H1 (cell line): ENCODE measurements around the gene PSD. TPM values are rescaled to one million over a fixed set of nuclear protein-coding genes. Genes with fewer than 3 reads are reported as not detected.

Experiments
- CTCF ChIA-PET: fragments of 300-600 bp; sonication (Branson Sonifier 250); formaldehyde crosslinking; loops from one replicate; lab custom pipeline; 2021; ENCODE audit not compliant: partially characterized antibody; lab: Charles Lee
- POLR2A ChIA-PET: fragments of 300-600 bp; sonication (Branson Sonifier 250); formaldehyde crosslinking; loops from one replicate; lab custom pipeline; 2021; ENCODE audit warnings: inconsistent platforms; ENCODE audit not compliant: partially characterized antibody; lab: Charles Lee
- DNase-seq, 2 experiments: peaks; one replicate each; pipeline versions ENCODE4 v3.0.0 to v3.0.0-alpha.2; 2010 to 2022; ENCODE audit warnings: low spot score in 2 of 2, low read depth in 1 of 2, mixed read lengths in 1 of 2
- FAIRE-seq: peaks from 2 replicates; lab custom pipeline; 2011; peaks lifted over from hg19 to GRCh38; lab: Jason Lieb, UNC
- H2AFZ ChIP-seq: 2 replicates; pipeline ENCODE4 v1.8.1; 2012; ENCODE audit warnings: low read length, inconsistent platforms
- H2AK5ac ChIP-seq: 2 replicates; pipeline ENCODE4 v1.6.1; 2013; ENCODE audit warnings: low read depth, low read length
- H2BK120ac ChIP-seq: replicated peaks from 2 replicates; pipeline ENCODE3; 2013; ENCODE audit warnings: low read depth, low read length, inconsistent platforms
- H2BK12ac ChIP-seq: 2 replicates; pipeline ENCODE4 v1.6.1; 2013; ENCODE audit warnings: low read depth, low read length
- H2BK15ac ChIP-seq: 2 replicates; pipeline ENCODE4 v1.6.1; 2013; ENCODE audit warnings: low read length
- H2BK20ac ChIP-seq: 2 replicates; pipeline ENCODE4 v1.6.1; 2013; ENCODE audit warnings: low read length
- H2BK5ac ChIP-seq: 2 replicates; pipeline ENCODE4 v1.6.1; 2013; ENCODE audit warnings: low read depth, low read length
- H3K14ac ChIP-seq: 2 replicates; pipeline ENCODE4 v1.6.1; 2013; ENCODE audit warnings: inconsistent platforms; ENCODE audit not compliant: insufficient read length
- H3K18ac ChIP-seq: 2 replicates; pipeline ENCODE4 v1.6.1; 2013; ENCODE audit warnings: low read length; ENCODE audit errors: extremely low read depth
- H3K23ac ChIP-seq: 2 replicates; pipeline ENCODE4 v1.6.1; 2013; ENCODE audit warnings: inconsistent platforms; ENCODE audit not compliant: insufficient read length
- H3K23me2 ChIP-seq: 2 replicates; pipeline ENCODE4 v1.6.1; 2013; ENCODE audit warnings: low read depth, low read length
- H3K27ac ChIP-seq: 2 replicates; pipeline ENCODE4 v1.6.1; 2011; ENCODE audit warnings: low read depth, low read length, inconsistent platforms
- H3K27me3 ChIP-seq, 4 experiments: replicated peaks in 1 of 4; 1 replicate in 1 of 4; 2 replicates in 3 of 4; pipeline versions ENCODE4 v1.6.1 to v1.8.1; 2011 to 2013; ENCODE audit warnings: low read length in 3 of 4, mild to moderate bottlenecking in 3 of 4, inconsistent platforms in 2 of 4, mixed read lengths in 2 of 4, moderate library complexity in 1 of 4; ENCODE audit not compliant: control insufficient read depth in 3 of 4, insufficient read depth in 3 of 4; ENCODE audit errors: extremely low read depth in 1 of 4
- H3K36me3 ChIP-seq, 4 experiments: 2 replicates each; pipeline versions ENCODE4 v1.6.1 to v1.8.1; 2011 to 2013; ENCODE audit warnings: mild to moderate bottlenecking in 4 of 4, low read length in 3 of 4, moderate library complexity in 2 of 4, control low read depth in 1 of 4, inconsistent platforms in 1 of 4; ENCODE audit not compliant: insufficient read depth in 4 of 4, control insufficient read depth in 2 of 4
- H3K4ac ChIP-seq: replicated peaks from 2 replicates; pipeline ENCODE3; 2013; ENCODE audit warnings: low read length, low read depth, mixed read lengths, inconsistent platforms; ENCODE audit not compliant: insufficient read length
- H3K4me1 ChIP-seq, 4 experiments: replicated peaks in 1 of 4; 1 replicate in 1 of 4; 2 replicates in 3 of 4; pipeline versions ENCODE4 v1.6.1 to v1.8.1; 2011 to 2013; ENCODE audit warnings: low read length in 3 of 4, inconsistent platforms in 2 of 4, mixed read lengths in 1 of 4; ENCODE audit not compliant: insufficient read depth in 4 of 4, control insufficient read depth in 3 of 4
- H3K4me2 ChIP-seq, 2 experiments: 2 replicates each; pipeline versions ENCODE4 v1.6.1 to v1.8.1; 2011 to 2013; ENCODE audit warnings: low read depth in 2 of 2, low read length in 2 of 2, control low read depth in 1 of 2, inconsistent platforms in 1 of 2, mild to moderate bottlenecking in 1 of 2; ENCODE audit not compliant: insufficient read depth in 1 of 2
- H3K4me3 ChIP-seq, 4 experiments: fragments of 200-600, 300-600 bp in 1 of 4; sonication (generic), shearing (Covaris generic), sonication (Bioruptor Twin) in 1 of 4; 2 replicates each; pipeline versions ENCODE4 v1.5.1 to v1.8.1; 2011 to 2016; ENCODE audit warnings: low read length in 4 of 4, low read depth in 3 of 4, control low read depth in 2 of 4, inconsistent platforms in 2 of 4, mild to moderate bottlenecking in 2 of 4, mixed read lengths in 1 of 4, moderate library complexity in 1 of 4; ENCODE audit not compliant: insufficient read depth in 2 of 4; ENCODE audit errors: extremely low read depth in 1 of 4
- H3K56ac ChIP-seq: replicated peaks from 2 replicates; pipeline ENCODE3; 2013; ENCODE audit warnings: low read depth, mild to moderate bottlenecking, mixed read lengths, low read length, inconsistent platforms; ENCODE audit not compliant: insufficient read length
- H3K79me1 ChIP-seq: 2 replicates; pipeline ENCODE4 v1.6.1; 2013; ENCODE audit warnings: low read depth, low read length, control low read depth
- H3K79me2 ChIP-seq, 2 experiments: 2 replicates each; pipeline versions ENCODE4 v1.6.1 to v1.8.1; 2012 to 2013; ENCODE audit warnings: low read length in 2 of 2, mild to moderate bottlenecking in 2 of 2, inconsistent platforms in 1 of 2; ENCODE audit not compliant: insufficient read depth in 2 of 2, control insufficient read depth in 1 of 2
- H3K9ac ChIP-seq, 4 experiments: replicated peaks in 1 of 4; 1 replicate in 1 of 4; 2 replicates in 3 of 4; pipeline versions ENCODE4 v1.6.1 to v1.8.1; 2011 to 2013; ENCODE audit warnings: low read depth in 3 of 4, low read length in 3 of 4, control low read depth in 2 of 4, mild to moderate bottlenecking in 2 of 4, moderate library complexity in 2 of 4, inconsistent platforms in 1 of 4; ENCODE audit errors: extremely low read depth in 1 of 4
- H3K9me3 ChIP-seq, 2 experiments: 2 replicates each; pipeline versions ENCODE4 v1.6.1 to v1.8.1; 2012 to 2013; ENCODE audit warnings: mild to moderate bottlenecking in 2 of 2, moderate library complexity in 2 of 2, control low read depth in 1 of 2, inconsistent platforms in 1 of 2, low read depth in 1 of 2, low read length in 1 of 2, mixed read lengths in 1 of 2; ENCODE audit not compliant: insufficient read depth in 2 of 2
- H4K20me1 ChIP-seq, 2 experiments: replicated peaks in 1 of 2; 2 replicates each; pipeline versions ENCODE3 to v1.8.1; 2011 to 2013; ENCODE audit warnings: inconsistent platforms in 2 of 2, low read length in 2 of 2, mild to moderate bottlenecking in 1 of 2; ENCODE audit not compliant: insufficient read depth in 2 of 2, control insufficient read depth in 1 of 2
- H4K5ac ChIP-seq: 2 replicates; pipeline ENCODE4 v1.6.1; 2013; ENCODE audit warnings: low read length, low read depth, mixed read lengths, inconsistent platforms; ENCODE audit not compliant: insufficient read length
- H4K8ac ChIP-seq: 2 replicates; pipeline ENCODE4 v1.8.0; 2013; ENCODE audit warnings: mild to moderate bottlenecking, moderate library complexity, low read length, inconsistent platforms; ENCODE audit not compliant: insufficient read depth; ENCODE audit errors: extremely low read depth
- H4K91ac ChIP-seq: replicated peaks from 2 replicates; pipeline ENCODE3; 2013; ENCODE audit warnings: low read length, mixed read lengths, inconsistent platforms; ENCODE audit not compliant: insufficient read length
- ATF3 ChIP-seq: IDR thresholded peaks from 2 replicates; pipeline ENCODE4 v1.6.1; 2011; ENCODE audit warnings: low read depth, mild to moderate bottlenecking, low read length; ENCODE audit not compliant: insufficient read depth
- CHD1 ChIP-seq: IDR thresholded peaks from 2 replicates; pipeline ENCODE4 v1.6.1; 2012; ENCODE audit warnings: low read depth, low read length, improper control_type of control experiment
- KDM5A ChIP-seq: fragments of 200-600 bp; IDR thresholded peaks from 2 replicates; pipeline ENCODE4 v1.7.1; 2012; ENCODE audit warnings: mild to moderate bottlenecking, low read length, inconsistent platforms, mixed read lengths
- MAFK ChIP-seq: IDR thresholded peaks from 2 replicates; pipeline ENCODE4 v1.6.1; 2012; ENCODE audit warnings: low read depth, mild to moderate bottlenecking, improper control_type of control experiment, low read length
- POLR2AphosphoS5 ChIP-seq: IDR thresholded peaks from 2 replicates; pipeline ENCODE4 v1.6.1; 2011; ENCODE audit warnings: low read depth, low read length
- POU5F1 ChIP-seq: IDR thresholded peaks from 2 replicates; pipeline ENCODE4 v1.6.1; 2011; ENCODE audit warnings: low read depth, mild to moderate bottlenecking, low read length, moderate library complexity
- RNF2 ChIP-seq: fragments of 200-900, 300-1000 bp; sonication (generic); IDR thresholded peaks from 2 replicates; pipeline ENCODE4 v1.7.1; 2016; ENCODE audit warnings: borderline replicate concordance, low read depth, mild to moderate bottlenecking, antibody characterized with exemption, low read length; ENCODE audit not compliant: poor library complexity, severe bottlenecking; ENCODE audit errors: missing control alignments
- SIX5 ChIP-seq: IDR thresholded peaks from 2 replicates; pipeline ENCODE4 v1.6.1; 2011; ENCODE audit warnings: mild to moderate bottlenecking, low read depth, low read length
- SP2 ChIP-seq: IDR thresholded peaks from 2 replicates; pipeline ENCODE4 v1.6.1; 2012; ENCODE audit warnings: mild to moderate bottlenecking, low read length, inconsistent platforms
- SRF ChIP-seq: IDR thresholded peaks from 2 replicates; pipeline ENCODE4 v1.6.1; 2011; ENCODE audit warnings: mild to moderate bottlenecking, low read depth, low read length, moderate library complexity
- WGBS, 2 experiments: shearing (Covaris generic) in 1 of 2; methylation state at CpG; one replicate each; pipeline versions ENCODE4 v1.1.6 to v1.1.7; 2013 to 2015; ENCODE audit warnings: low lambda C conversion rate in 2 of 2, mixed read lengths in 2 of 2, inconsistent platforms in 1 of 2, low coverage in 1 of 2, missing lambda C conversion rate in 1 of 2; ENCODE audit not compliant: insufficient replicate concordance in 2 of 2, insufficient coverage in 1 of 2, insufficient read length in 1 of 2; ENCODE audit errors: extremely low coverage in 1 of 2, missing lambda C conversion rate in 1 of 2; 5-methylcytosine and 5-hydroxymethylcytosine counted together
- polyA plus RNA-seq, 7 experiments: library from polyadenylated mRNA; depleted of rRNA in 3 of 7; stranded (reverse) in 5 of 7; unstranded in 2 of 7; fragments of >200 nt in 5 of 7; fragments of 200-250 nt in 2 of 7; gene quantifications; 1 replicate in 5 of 7; 2 replicates in 1 of 7; 4 replicates in 1 of 7; pipeline versions ENCODE4 v1.2.1 to v1.2.3, GENCODE V29; 2011 to 2013; ENCODE audit warnings: missing spikeins in 2 of 7, mixed read lengths in 2 of 7
- total RNA-seq: library from RNA; stranded (reverse); fragmentation: NEBNext Ultra II Directional; extraction: Animal tissue kit (Norgen Biotek cat#: 25700); gene quantifications from 2 replicates; pipeline ENCODE4 v1.2.1, GENCODE V29; 2021

PSD gene
- total and polyA plus RNA-seq, 2 of the 8 experiments (the other 6 are each of a cell fraction or from before 2014, with no cell fraction given), result 5.4 to 6.0 TPM

GRCh38 chr10:102453502-102453901 lies 34.9 kb upstream of the PSD start:
- Histone ChIP-seq H2BK120ac (no peak overlapping the region), H3K23ac (no peak overlapping the region), H3K14ac (no peak overlapping the region), H4K20me1 (peaks cover 0 to 2% of the 10 kb centered on the region in 2 experiments), H3K56ac (no peak overlapping the region), H2BK15ac (no peak overlapping the region), H3K4me3 (no peak overlapping the region), H2AFZ (no peak overlapping the region), H3K9me3 (no peaks in the 10 kb centered on the region), H3K4me1 (peaks cover 5 to 27% (median 18%) of the 10 kb centered on the region in 4 experiments), H3K79me1 (peaks cover 3% of the 10 kb centered on the region; the same call in 1 of the 2 replicates), H3K36me3 (peaks cover 0 to 39% (median 6%) of the 10 kb centered on the region in 4 experiments; a peak in 5 of 8 replicates), H3K9ac (no peak overlapping the region), H4K8ac (no peak overlapping the region), H3K18ac (no peak overlapping the region), H2BK20ac (no peak overlapping the region), H3K4me2 (no peak overlapping the region), H3K23me2 (peaks cover 9% of the 10 kb centered on the region), H3K4ac (no peak overlapping the region), H2BK12ac (no peak overlapping the region), H2AK5ac (no peak overlapping the region)
- FAIRE-seq (no peak), DNase-seq (no peak)
- POLR2A ChIA-PET, result interaction anchor here (0.6 to 6.7 kb wide), 6 partner anchors 9 to 149 kb away, joined by 3 to 75 read pairs (median 29); partner anchors contain the start of genes CUEDC2 and FBXL15
- TF ChIP-seq RNF2, result no peak
- no peak for TF ChIP-seq SIX5
- TF ChIP-seq POU5F1, result no peak
- no peak for TF ChIP-seq CHD1
- TF ChIP-seq POLR2AphosphoS5, result no peak
- TF ChIP-seq MAFK, result no peak
- TF ChIP-seq KDM5A, result no peak
- no peak for TF ChIP-seq ATF3
- TF ChIP-seq SRF, result no peak
- TF ChIP-seq SP2, result no peak
- TF ChIP-seq, all 59 proteins: peak for 0
- H4K91ac ChIP-seq, result no peak overlapping the region
- no peak overlapping the region for H3K27ac ChIP-seq
- H4K5ac ChIP-seq, result no peak overlapping the region
- H2BK5ac ChIP-seq, result no peak overlapping the region
- peaks cover 0 to 18% of the 10 kb centered on the region in 2 experiments; a peak in 2 of 4 replicates for H3K79me2 ChIP-seq
- H3K27me3 ChIP-seq, result no peaks in the 10 kb centered on the region
- CTCF ChIA-PET, result interaction anchor here (0.6 to 4.7 kb wide), 11 partner anchors 8 to 305 kb away, joined by 3 to 23 read pairs (median 3); no protein-coding TSS in a partner anchor
- WGBS, 2 experiments, result 66% methylated on average over 4 of the region's 5 CpGs; no CpG with 5 or more reads in 1 of the 2 experiments
